ENCODE measurements around the gene ATG7. TPM values are rescaled to one million over a fixed set of nuclear protein-coding genes. Genes with fewer than 3 reads are reported as not detected.

ATG7 gene
- total RNA-seq, 2 experiments from 2014 or later: 28.3 to 38.2 TPM

GRCh38 chr3:11546657-11547302 lies 274.6 kb downstream of the ATG7 start:
- H3K36me3 Mint-ChIP-seq: peaks cover 5% of the 10 kb centered on the region
- H3K27me3 Mint-ChIP-seq: no peaks in the 10 kb centered on the region
- H3K27ac Mint-ChIP-seq: no peak overlapping the region
- DNase-seq (no peak), ATAC-seq (no peak)
- no peaks in the 10 kb centered on the region for H3K9me3 Mint-ChIP-seq (ENCODE audit: low read depth)
- no peaks in the 10 kb centered on the region for H3K4me1 Mint-ChIP-seq
- H3K4me3 Mint-ChIP-seq: no peak overlapping the region
- CTCF ChIA-PET: interaction anchor here (0.7 kb wide), 2 partner anchors 81 to 310 kb away, joined by 4 to 7 read pairs; no protein-coding TSS in a partner anchor

- no peak for ATAC-seq
- H3K4me1 Mint-ChIP-seq: no peaks in the 10 kb centered on the region
- H3K27ac Mint-ChIP-seq: no peak overlapping the region
Observed at GRCh38 chr3:11547498-11547897, 275.3 kb downstream of the ATG7 start.

GRCh38 chr3:11548721-11549131 lies 276.5 kb downstream of the ATG7 start:
- Mint-ChIP-seq H3K9me3 (ENCODE audit: low read depth) (peaks cover 3% of the 10 kb centered on the region), H3K27ac (no peak overlapping the region), H3K36me3 (peaks cover 18% of the 10 kb centered on the region), H3K27me3 (no peaks in the 10 kb centered on the region), H3K4me3 (no peak overlapping the region), H3K4me1 (no peaks in the 10 kb centered on the region)
- DNase-seq (no peak), ATAC-seq (no peak)
- CTCF ChIA-PET: interaction anchor here (0.8 kb wide), 1 partner anchor 12 kb away, joined by 3 read pairs; no protein-coding TSS in a partner anchor

More at GRCh38 chr3:11547498-11547897, 275.3 kb downstream of the ATG7 start:
- Mint-ChIP-seq H3K9me3 (ENCODE audit: low read depth) (no peaks in the 10 kb centered on the region), H3K36me3 (peaks cover 6% of the 10 kb centered on the region), H3K4me3 (no peak overlapping the region), H3K27me3 (no peaks in the 10 kb centered on the region)
- DNase-seq: no peak
- CTCF ChIA-PET: no interaction called here

GRCh38 chr3:11549580-11550140 lies 277.5 kb downstream of the ATG7 start:
- Mint-ChIP-seq H3K36me3 (peaks cover 23% of the 10 kb centered on the region), H3K9me3 (ENCODE audit: low read depth) (peaks cover 3% of the 10 kb centered on the region), H3K27ac (no peak overlapping the region), H3K4me3 (no peak overlapping the region), H3K4me1 (no peaks in the 10 kb centered on the region), H3K27me3 (no peaks in the 10 kb centered on the region)
- no peak for DNase-seq
- CTCF ChIA-PET: interaction anchor here (0.8 kb wide), 1 partner anchor 11 kb away, joined by 3 read pairs; no protein-coding TSS in a partner anchor
- ATAC-seq: no peak

GRCh38 chr3:11551036-11551435 lies 278.8 kb downstream of the ATG7 start:
- Mint-ChIP-seq H3K4me3 (no peak overlapping the region), H3K36me3 (peaks cover 33% of the 10 kb centered on the region), H3K9me3 (ENCODE audit: low read depth) (peaks cover 3% of the 10 kb centered on the region), H3K27ac (no peak overlapping the region), H3K27me3 (no peaks in the 10 kb centered on the region), H3K4me1 (no peaks in the 10 kb centered on the region)
- CTCF ChIA-PET: no interaction called here
- no peak for DNase-seq
- no peak for ATAC-seq

GRCh38 chr3:11552289-11553264 lies 280.4 kb downstream of the ATG7 start:
- H3K36me3 Mint-ChIP-seq: peaks cover 38% of the 10 kb centered on the region
- no peak overlapping the region for H3K4me3 Mint-ChIP-seq
- DNase-seq (no peak), ATAC-seq (no peak)
- CTCF ChIA-PET: no interaction called here
- no peak overlapping the region for H3K27ac Mint-ChIP-seq
- H3K9me3 Mint-ChIP-seq (ENCODE audit: low read depth): peaks cover 3% of the 10 kb centered on the region
- no peaks in the 10 kb centered on the region for H3K4me1 Mint-ChIP-seq
- no peaks in the 10 kb centered on the region for H3K27me3 Mint-ChIP-seq

GRCh38 chr3:11553436-11554235 lies 281.4 kb downstream of the ATG7 start:
- Mint-ChIP-seq H3K4me1 (no peaks in the 10 kb centered on the region), H3K36me3 (peaks cover 43% of the 10 kb centered on the region), H3K9me3 (ENCODE audit: low read depth) (peaks cover 3% of the 10 kb centered on the region), H3K27me3 (no peaks in the 10 kb centered on the region), H3K27ac (no peak overlapping the region), H3K4me3 (no peak overlapping the region)
- no peak for DNase-seq
- ATAC-seq: no peak
- CTCF ChIA-PET: no interaction called here

- Mint-ChIP-seq H3K27me3 (no peaks in the 10 kb centered on the region), H3K4me3 (no peak overlapping the region), H3K9me3 (ENCODE audit: low read depth) (peaks cover 3% of the 10 kb centered on the region), H3K27ac (no peak overlapping the region), H3K4me1 (no peaks in the 10 kb centered on the region), H3K36me3 (peaks cover 45% of the 10 kb centered on the region)
- CTCF ChIA-PET: no interaction called here
- ATAC-seq (no peak), DNase-seq (no peak)
Observed at GRCh38 chr3:11554236-11554610, 282.0 kb downstream of the ATG7 start.

- CTCF ChIA-PET: no interaction called here
- Mint-ChIP-seq H3K9me3 (ENCODE audit: low read depth) (peaks cover 3% of the 10 kb centered on the region), H3K36me3 (peaks cover 45% of the 10 kb centered on the region), H3K27me3 (no peaks in the 10 kb centered on the region), H3K27ac (no peak overlapping the region), H3K4me3 (no peak overlapping the region), H3K4me1 (no peaks in the 10 kb centered on the region)
- ATAC-seq (no peak), DNase-seq (no peak)
Observed at GRCh38 chr3:11554666-11555065, 282.5 kb downstream of the ATG7 start.

GRCh38 chr3:11555211-11555782 lies 283.1 kb downstream of the ATG7 start:
- CTCF ChIA-PET: no interaction called here
- Mint-ChIP-seq H3K9me3 (ENCODE audit: low read depth) (peaks cover 3% of the 10 kb centered on the region), H3K27ac (no peak overlapping the region), H3K36me3 (peaks cover 49% of the 10 kb centered on the region), H3K27me3 (no peaks in the 10 kb centered on the region), H3K4me1 (no peaks in the 10 kb centered on the region), H3K4me3 (no peak overlapping the region)
- DNase-seq (no peak), ATAC-seq (no peak)

- Mint-ChIP-seq H3K9me3 (ENCODE audit: low read depth) (peaks cover 3% of the 10 kb centered on the region), H3K36me3 (peaks cover 47% of the 10 kb centered on the region), H3K27me3 (no peaks in the 10 kb centered on the region), H3K4me3 (no peak overlapping the region), H3K27ac (no peak overlapping the region), H3K4me1 (no peaks in the 10 kb centered on the region)
- CTCF ChIA-PET: interaction anchor here (0.9 kb wide), 1 partner anchor 241 kb away, joined by 3 read pairs; no protein-coding TSS in a partner anchor
- ATAC-seq: no peak
- no peak for DNase-seq
Observed at GRCh38 chr3:11555881-11556633, 283.9 kb downstream of the ATG7 start.

Measured in activated CD8-positive, alpha-beta memory T cell treated with anti-CD3 and anti-CD28 coated beads, Interleukin-2, amount 10 ng/mL, durations not matched to agents 7 days and 5 days (primary cell).